ENCODE measurements around the gene DGKI.

DGKI gene

GRCh38 chr7:137871170-137871915 lies 24.6 kb upstream of the DGKI start:
- DNase-seq: no peak

- no peak for DNase-seq
Observed at GRCh38 chr7:137870684-137871083, 23.9 kb upstream of the DGKI start.

- no peak for DNase-seq
Observed at GRCh38 chr7:137870078-137870477, 23.3 kb upstream of the DGKI start.

- DNase-seq: no peak
Observed at GRCh38 chr7:137869260-137869659, 22.5 kb upstream of the DGKI start.

GRCh38 chr7:137867289-137867688 lies 20.5 kb upstream of the DGKI start:
- DNase-seq: no peak

- no peak for DNase-seq
Observed at GRCh38 chr7:137865764-137866163, 19.0 kb upstream of the DGKI start.

GRCh38 chr7:137862964-137863363 lies 16.2 kb upstream of the DGKI start:
- DNase-seq: no peak

GRCh38 chr7:137862358-137862757 lies 15.6 kb upstream of the DGKI start:
- DNase-seq: no peak

- no peak for DNase-seq
Observed at GRCh38 chr7:137860542-137860941, 13.8 kb upstream of the DGKI start.

GRCh38 chr7:137853053-137853452 lies 6.3 kb upstream of the DGKI start:
- no peak for DNase-seq

GRCh38 chr7:137852108-137852507 lies 5.3 kb upstream of the DGKI start:
- DNase-seq: no peak

GRCh38 chr7:137850972-137851945 lies 4.5 kb upstream of the DGKI start:
- DNase-seq: no peak

GRCh38 chr7:137850571-137850970 lies 3.8 kb upstream of the DGKI start:
- no peak for DNase-seq

GRCh38 chr7:137848095-137848494 lies 1.3 kb upstream of the DGKI start:
- no peak for DNase-seq

- DNase-seq: no peak
Observed at GRCh38 chr7:137847568-137848050, 835 bp upstream of the DGKI start.

- DNase-seq: no peak
Observed at GRCh38 chr7:137846549-137846826, 286 bp downstream of the DGKI start.

GRCh38 chr7:137844677-137845425 lies 1.9 kb downstream of the DGKI start:
- DNase-seq: no peak

GRCh38 chr7:137839903-137840779 lies 6.6 kb downstream of the DGKI start:
- no peak for DNase-seq

GRCh38 chr7:137838706-137839315 lies 8.0 kb downstream of the DGKI start:
- no peak for DNase-seq

GRCh38 chr7:137836541-137836940 lies 10.2 kb downstream of the DGKI start:
- DNase-seq: no peak

- DNase-seq: no peak
Observed at GRCh38 chr7:137836113-137836509, 10.7 kb downstream of the DGKI start.
